ENCODE data around the gene KRT74. TPM values are rescaled to one million over a fixed set of nuclear protein-coding genes. Genes with fewer than 3 reads are reported as not detected.

KRT74 gene
- total and polyA plus RNA-seq, 10 of the 15 experiments (the other 5 are each of a cell fraction or from before 2014, with no cell fraction given) = not detected

DNA sequence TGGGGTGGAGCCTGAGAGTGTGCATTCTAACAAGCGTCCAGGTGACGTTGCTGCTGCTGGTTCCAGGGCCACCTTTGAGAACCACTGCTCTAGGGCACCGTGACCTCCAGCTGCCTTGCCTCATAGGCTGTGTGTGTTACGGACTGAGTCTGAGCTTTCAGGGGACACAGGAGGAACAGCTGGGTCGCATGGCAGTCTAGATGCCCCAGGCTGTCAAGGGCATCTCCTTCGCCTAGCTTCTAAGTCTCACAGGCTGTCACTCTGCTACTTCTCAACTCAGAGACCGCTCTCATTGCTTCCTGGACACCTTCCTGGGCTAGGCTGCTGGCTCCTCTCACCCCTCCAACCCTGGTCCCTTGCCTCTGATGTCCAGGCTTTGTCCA, 43.8 kb upstream of the KRT74 start:
- ChIA-PET POLR2A (no interaction called here), RAD21 (ENCODE audit: unreplicated experiment) (no interaction called here), SMC1A (ENCODE audit: uncharacterized antibody, unreplicated experiment) (interaction anchor here (0.6 kb wide), 1 partner anchor 268 kb away, joined by 3 read pairs; no protein-coding TSS in a partner anchor), CTCF (no interaction called here)
- no peak for FAIRE-seq
- in situ Hi-C loops (cut with MboI) = no loop called here
- H3K9ac ChIP-seq (ENCODE audit: control insufficient read depth, insufficient read depth, low read length) = no peak overlapping the region
- peaks cover 0 to 3% of the 10 kb centered on the region in 2 experiments; a peak in 3 of 4 replicates for H3K27me3 ChIP-seq (replicated peaks in 1 of 2; ENCODE audit: control insufficient read depth in 2 of 2, insufficient read depth in 2 of 2, low read length in 1 of 2)
- WGBS (ENCODE audit: insufficient coverage, insufficient replicate concordance, low lambda C conversion rate, missing lambda C conversion rate) = 2% methylated on average over 6 of the region's 7 CpGs
- H3K9me3 ChIP-seq (replicated peaks; ENCODE audit: control insufficient read depth, insufficient read depth, low read length) = no peaks in the 10 kb centered on the region
- no peaks in the 10 kb centered on the region for H3K36me3 ChIP-seq (ENCODE audit: control insufficient read depth in 2 of 2, insufficient read depth in 2 of 2, low read length in 1 of 2)
- TF ChIP-seq CHD4 (IDR thresholded peaks at IDR 0.05) = no peak
- TF ChIP-seq CHD1 (IDR thresholded peaks at IDR 0.05; ENCODE audit: low read depth, low read length) = no peak
- TF ChIP-seq CBX3 (IDR thresholded peaks at IDR 0.05; ENCODE audit: borderline replicate concordance, low read depth) = no peak
- no peak for TF ChIP-seq KAT2A (conservative IDR thresholded peaks at IDR 0.05; ENCODE audit: control insufficient read depth, low read depth, low read length)
- no peak for TF ChIP-seq SMAD5 (IDR thresholded peaks at IDR 0.05; ENCODE audit: low read depth)
- no peak for TF ChIP-seq CREB1 (IDR thresholded peaks at IDR 0.05; ENCODE audit: low read depth)
- no peak for TF ChIP-seq NFYA (IDR thresholded peaks at IDR 0.05; ENCODE audit: borderline replicate concordance, low read depth, low read length)
- no peak for TF ChIP-seq RAD51 (IDR thresholded peaks at IDR 0.05)
- no peak for TF ChIP-seq YY1 (IDR thresholded peaks at IDR 0.05; ENCODE audit: low read depth, low read length)
- TF ChIP-seq, protein P1, sequence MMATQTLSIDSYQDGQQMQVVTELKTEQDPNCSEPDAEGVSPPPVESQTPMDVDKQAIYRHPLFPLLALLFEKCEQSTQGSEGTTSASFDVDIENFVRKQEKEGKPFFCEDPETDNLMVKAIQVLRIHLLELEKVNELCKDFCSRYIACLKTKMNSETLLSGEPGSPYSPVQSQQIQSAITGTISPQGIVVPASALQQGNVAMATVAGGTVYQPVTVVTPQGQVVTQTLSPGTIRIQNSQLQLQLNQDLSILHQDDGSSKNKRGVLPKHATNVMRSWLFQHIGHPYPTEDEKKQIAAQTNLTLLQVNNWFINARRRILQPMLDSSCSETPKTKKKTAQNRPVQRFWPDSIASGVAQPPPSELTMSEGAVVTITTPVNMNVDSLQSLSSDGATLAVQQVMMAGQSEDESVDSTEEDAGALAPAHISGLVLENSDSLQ (IDR thresholded peaks at IDR 0.05) = no peak
- no peak for TF ChIP-seq TCF7 (IDR thresholded peaks at IDR 0.05; ENCODE audit: borderline replicate concordance)
- TF ChIP-seq USF1 (IDR thresholded peaks at IDR 0.05; ENCODE audit: borderline replicate concordance, extremely low read length, insufficient read depth, low read depth, low read length) = no peak
- TF ChIP-seq SIN3A (IDR thresholded peaks at IDR 0.05; ENCODE audit: low read depth, low read length) = no peak
- TF ChIP-seq HDAC6 (IDR thresholded peaks at IDR 0.05; ENCODE audit: unreplicated experiment) = no peak
- DNase-seq (ENCODE audit: low read depth, low spot score) = no peak
- H3K4me3 ChIP-seq = no peak overlapping the region
- no peak overlapping the region for H3K27ac ChIP-seq (ENCODE audit: control insufficient read depth, insufficient read depth)
- H4K20me1 ChIP-seq (ENCODE audit: control insufficient read depth, insufficient read depth) = no peaks in the 10 kb centered on the region
- H2AFZ ChIP-seq (ENCODE audit: control insufficient read depth, low read depth, low read length) = no peak overlapping the region
- intact Hi-C loops (cut with micrococcal nuclease; ENCODE audit: unreplicated experiment) = no loop called here
- ATAC-seq = no peak
- H3K4me1 ChIP-seq (ENCODE audit: control insufficient read depth, insufficient read depth, low read length) = no peaks in the 10 kb centered on the region
- H3K79me2 ChIP-seq (ENCODE audit: control insufficient read depth, insufficient read depth, low read length) = no peaks in the 10 kb centered on the region
- H3K4me2 ChIP-seq (ENCODE audit: control insufficient read depth, insufficient read depth) = no peak overlapping the region
- no TSS peak for BruUV-seq (replicated peaks)
